IPS-18c (cell line): Measurements from ENCODE around the gene ADAMTS14.

ENCODE experiments used
- H3K4me3 ChIP-seq: 2 replicates; pipeline ENCODE4 v1.7.0; 2013; ENCODE audit warnings: low read depth, mild to moderate bottlenecking, low read length, moderate library complexity; ENCODE audit not compliant: insufficient read depth
- H3K9me3 ChIP-seq: one replicate; pipeline ENCODE4 v1.6.1; 2013; ENCODE audit warnings: mild to moderate bottlenecking, low read length, moderate library complexity; ENCODE audit not compliant: control insufficient read depth, insufficient read depth

ADAMTS14 gene

DNA sequence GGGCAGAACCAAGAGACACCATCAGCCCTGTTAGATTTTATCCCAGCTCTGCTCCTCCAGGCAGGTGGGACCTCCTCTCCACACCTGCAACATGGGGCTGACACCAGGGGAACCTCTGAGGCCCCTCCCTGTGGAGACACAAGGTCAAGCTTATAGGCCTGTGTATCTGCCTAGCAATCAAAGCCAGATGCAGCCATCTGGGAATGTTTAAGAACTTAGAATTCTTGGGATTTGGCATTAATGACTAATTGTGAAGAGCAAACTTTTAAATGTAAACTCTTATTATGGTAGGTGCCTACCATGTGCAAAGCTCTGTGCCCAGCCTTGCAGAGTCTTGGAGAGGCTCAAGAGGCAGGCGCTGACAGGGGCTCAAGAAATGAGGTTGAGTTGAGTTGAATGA is 60.7 kb downstream of the ADAMTS14 start:
- no peaks in the 10 kb centered on the region for H3K9me3 ChIP-seq
- no peak overlapping the region for H3K4me3 ChIP-seq

DNA sequence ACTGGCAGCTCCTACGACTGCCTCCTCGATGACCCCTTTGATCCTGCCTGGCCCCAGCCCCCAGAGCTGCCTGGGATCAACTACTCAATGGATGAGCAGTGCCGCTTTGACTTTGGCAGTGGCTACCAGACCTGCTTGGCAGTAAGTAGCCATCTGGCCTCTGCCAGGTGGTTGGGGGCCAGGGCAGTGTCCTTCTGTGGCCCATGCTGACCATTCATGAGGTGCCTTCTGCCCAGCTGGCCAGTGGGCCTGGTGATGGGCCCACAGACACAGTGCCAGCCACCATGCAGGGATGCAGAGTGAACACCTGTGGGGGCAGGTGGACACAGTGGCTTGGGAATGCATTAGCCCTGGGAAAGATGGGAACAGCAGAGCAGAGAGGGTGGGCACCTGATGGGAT is 62.9 kb downstream of the ADAMTS14 start:
- no peak overlapping the region for H3K4me3 ChIP-seq

DNA sequence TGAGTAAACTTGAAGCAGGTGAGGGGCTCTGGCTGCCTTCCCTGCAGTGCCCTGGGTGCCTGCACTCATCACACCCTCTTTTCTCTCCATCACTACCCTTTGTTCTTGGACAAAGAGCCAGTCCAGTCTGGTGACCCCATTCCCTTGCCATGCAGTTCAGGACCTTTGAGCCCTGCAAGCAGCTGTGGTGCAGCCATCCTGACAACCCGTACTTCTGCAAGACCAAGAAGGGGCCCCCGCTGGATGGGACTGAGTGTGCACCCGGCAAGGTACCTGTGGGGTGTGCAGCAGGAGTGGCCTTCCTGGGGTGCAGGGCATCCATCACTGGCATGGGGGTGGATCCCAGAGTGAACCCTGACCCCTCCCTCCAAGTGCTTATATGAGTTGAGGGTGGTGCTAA is 64.2 kb downstream of the ADAMTS14 start:
- Histone ChIP-seq H3K9me3 (no peaks in the 10 kb centered on the region), H3K4me3 (no peak overlapping the region)

More for the DNA sequence above, 62.9 kb downstream of the ADAMTS14 start:
- no peaks in the 10 kb centered on the region for H3K9me3 ChIP-seq

DNA sequence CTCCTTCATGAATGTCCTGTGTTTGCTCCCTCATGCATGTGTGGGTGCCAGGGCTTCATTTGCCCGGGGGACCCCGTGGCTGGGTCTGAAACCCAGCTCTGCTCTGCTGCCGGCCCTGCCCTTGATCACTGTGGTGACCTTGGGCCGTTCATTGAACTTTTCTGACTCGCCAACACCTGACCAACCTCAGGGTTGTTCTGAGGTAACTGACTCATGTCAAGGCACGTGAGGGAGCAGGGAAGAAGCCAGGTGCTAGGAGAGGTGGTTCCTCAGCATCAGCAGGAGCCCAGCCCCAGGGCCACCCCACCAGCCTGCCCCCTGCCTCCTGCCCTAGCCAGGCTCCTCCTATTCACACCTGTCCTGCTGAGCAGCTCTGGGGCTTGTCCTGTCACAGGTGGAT is 64.9 kb downstream of the ADAMTS14 start:
- H3K9me3 ChIP-seq = no peaks in the 10 kb centered on the region
- H3K4me3 ChIP-seq = no peak overlapping the region

DNA sequence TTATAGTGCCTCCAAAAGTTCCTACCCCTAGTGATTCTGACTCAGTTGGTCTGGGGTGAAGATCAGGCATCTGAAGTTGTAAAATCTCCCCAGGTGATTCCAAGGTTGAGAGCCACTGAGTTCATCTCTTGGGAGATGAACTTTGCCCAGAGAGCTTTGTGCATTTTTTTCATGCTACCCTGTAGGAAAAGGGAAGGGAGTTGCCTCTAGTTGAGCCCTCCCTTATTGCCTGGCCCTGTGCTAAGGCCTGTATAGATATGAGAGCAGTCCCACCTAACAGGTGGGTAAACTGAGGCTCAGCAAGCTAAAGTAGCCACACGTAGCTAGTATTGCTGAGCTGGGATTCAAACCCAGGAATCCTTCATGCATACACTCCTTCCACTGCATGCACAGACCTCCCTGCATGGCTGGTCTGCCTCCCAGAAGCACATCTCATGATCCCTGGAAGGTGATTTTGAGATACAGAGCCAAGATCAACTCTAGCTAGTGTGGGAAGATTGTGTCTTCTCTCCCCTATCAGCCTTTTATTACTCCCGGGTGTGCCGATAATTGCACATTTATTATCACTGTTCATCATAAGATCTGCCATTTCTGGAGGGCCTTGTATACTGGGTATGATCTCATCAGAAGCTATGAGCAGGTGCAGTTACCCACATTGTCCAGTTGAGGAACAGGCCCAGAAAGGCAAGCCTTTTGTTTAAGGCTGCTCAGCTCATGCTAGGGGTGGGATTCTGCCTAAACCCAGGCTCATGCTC is 65.9 kb downstream of the ADAMTS14 start:
- Histone ChIP-seq H3K9me3 (no peaks in the 10 kb centered on the region), H3K4me3 (no peak overlapping the region)

DNA sequence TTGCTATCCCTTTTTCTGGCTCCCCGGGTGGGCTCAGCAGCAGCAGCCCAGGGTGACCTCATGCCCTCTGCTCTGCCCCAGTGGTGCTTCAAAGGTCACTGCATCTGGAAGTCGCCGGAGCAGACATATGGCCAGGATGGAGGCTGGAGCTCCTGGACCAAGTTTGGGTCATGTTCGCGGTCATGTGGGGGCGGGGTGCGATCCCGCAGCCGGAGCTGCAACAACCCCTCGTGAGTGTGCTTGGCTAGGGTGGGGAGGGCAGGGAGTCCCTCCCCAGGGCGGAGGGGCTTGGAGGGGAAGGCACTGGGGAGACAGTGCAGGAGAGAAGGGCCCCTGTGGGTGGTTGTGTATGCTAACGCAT is 66.4 kb downstream of the ADAMTS14 start:
- Histone ChIP-seq H3K4me3 (no peak overlapping the region), H3K9me3 (no peaks in the 10 kb centered on the region)

DNA sequence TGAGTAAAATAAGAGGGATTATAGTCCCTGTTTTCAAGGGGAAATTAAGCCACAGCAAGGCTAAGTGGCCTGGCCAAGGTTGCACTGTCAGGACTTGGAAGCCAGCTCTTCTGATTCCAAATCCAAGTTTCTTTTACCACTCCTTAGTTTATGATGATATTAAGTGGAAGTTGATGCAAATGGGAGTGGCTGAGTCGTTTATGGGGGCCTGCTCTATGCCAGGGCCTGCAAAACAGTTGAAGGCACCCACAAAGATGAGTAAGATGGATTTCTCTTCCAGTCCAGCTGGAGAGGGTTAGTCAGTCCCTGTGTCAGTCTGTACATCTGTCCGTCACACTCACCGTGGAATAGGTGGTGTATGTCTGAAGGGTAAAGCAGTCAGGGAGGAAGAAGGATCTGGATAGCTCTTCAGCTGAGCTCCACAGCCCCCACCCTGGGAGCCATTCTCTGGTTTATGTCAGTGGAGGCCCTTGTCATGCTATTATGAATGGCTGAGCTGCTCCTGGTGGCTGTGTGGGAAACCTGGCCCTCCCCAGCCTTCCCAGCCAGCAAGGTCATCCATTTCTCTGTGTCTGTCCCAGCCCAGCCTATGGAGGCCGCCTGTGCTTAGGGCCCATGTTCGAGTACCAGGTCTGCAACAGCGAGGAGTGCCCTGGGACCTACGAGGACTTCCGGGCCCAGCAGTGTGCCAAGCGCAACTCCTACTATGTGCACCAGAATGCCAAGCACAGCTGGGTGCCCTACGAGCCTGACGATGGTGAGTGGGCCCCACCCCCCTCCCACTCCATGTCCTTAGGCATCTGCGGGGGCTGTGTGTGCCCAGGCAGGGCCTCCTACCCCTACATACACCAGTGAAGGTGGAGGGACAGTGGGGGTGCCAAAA is 68.3 kb downstream of the ADAMTS14 start:
- Histone ChIP-seq H3K4me3 (no peak overlapping the region), H3K9me3 (peaks cover under 1% of the 10 kb centered on the region)

DNA sequence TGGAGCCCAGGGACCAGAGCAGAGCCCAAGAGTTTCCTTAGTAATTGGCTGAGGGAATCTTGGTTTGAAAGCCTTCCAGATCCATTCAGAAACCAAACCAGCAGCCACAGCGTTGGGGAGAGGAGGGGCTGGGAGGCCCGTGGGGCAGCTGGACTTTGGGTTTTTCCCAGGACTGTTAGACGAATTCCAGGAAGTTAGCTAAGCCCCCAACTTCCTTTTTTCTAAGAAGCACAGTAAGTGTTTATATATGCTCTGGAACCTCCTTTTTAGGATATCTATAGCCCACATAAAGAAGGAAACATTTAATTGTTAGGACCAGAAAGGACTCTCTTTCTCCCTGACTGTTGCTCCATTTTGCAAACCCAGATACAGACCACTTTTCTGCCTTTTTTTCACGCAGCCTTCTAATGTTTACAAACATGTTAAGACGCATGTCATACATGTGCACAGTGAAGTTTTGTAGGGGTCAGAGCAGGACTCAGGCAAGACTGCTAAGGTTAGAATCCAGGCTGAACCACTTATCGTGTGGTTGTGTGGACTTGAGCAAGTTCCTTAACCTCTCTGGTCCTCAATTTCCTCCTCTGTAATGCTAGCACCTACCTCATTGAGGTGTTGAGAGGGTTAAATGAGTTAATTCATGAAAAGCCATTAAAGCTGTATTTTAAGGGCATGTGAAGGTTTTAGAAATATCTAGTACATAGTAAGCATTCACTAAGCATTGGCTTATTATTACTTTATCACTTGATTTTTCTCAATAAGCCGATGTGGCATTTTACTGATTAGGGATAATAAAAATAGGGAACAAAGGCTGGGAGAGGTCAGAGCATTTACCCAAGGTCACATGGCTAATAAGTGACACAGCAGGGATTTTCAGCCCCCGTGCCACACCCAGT is 70.5 kb downstream of the ADAMTS14 start:
- Histone ChIP-seq H3K4me3 (no peak overlapping the region), H3K9me3 (peaks cover 2% of the 10 kb centered on the region)

DNA sequence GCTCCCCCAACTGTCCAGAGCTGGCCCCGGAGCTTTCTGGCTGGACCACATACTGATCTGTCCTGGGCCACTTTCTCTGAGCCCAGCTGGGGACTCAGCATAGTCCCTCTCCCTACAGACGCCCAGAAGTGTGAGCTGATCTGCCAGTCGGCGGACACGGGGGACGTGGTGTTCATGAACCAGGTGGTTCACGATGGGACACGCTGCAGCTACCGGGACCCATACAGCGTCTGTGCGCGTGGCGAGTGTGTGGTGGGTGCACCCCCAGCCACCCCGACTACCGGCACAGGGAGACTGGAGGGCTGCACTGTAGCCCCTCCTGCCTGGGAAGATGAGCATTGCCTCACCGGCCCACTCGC is 71.1 kb downstream of the ADAMTS14 start:
- no peak overlapping the region for H3K4me3 ChIP-seq
- peaks cover 4% of the 10 kb centered on the region for H3K9me3 ChIP-seq

DNA sequence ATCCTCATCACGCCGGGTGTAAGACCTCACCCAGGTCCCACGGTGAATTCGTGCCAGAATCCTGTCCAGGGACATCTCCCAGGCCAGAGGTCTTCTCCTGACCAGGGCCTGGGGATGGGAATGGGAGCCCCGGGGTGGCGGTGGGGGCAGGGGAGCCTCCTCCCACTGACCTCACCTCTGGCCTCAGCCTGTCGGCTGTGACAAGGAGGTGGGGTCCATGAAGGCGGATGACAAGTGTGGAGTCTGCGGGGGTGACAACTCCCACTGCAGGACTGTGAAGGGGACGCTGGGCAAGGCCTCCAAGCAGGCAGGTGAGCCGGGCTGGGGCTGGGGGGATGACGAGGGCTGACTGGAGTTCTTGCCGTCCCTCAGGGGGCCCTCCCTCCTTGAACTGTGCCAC is 71.6 kb downstream of the ADAMTS14 start:
- Histone ChIP-seq H3K9me3 (peaks cover 4% of the 10 kb centered on the region), H3K4me3 (no peak overlapping the region)

DNA sequence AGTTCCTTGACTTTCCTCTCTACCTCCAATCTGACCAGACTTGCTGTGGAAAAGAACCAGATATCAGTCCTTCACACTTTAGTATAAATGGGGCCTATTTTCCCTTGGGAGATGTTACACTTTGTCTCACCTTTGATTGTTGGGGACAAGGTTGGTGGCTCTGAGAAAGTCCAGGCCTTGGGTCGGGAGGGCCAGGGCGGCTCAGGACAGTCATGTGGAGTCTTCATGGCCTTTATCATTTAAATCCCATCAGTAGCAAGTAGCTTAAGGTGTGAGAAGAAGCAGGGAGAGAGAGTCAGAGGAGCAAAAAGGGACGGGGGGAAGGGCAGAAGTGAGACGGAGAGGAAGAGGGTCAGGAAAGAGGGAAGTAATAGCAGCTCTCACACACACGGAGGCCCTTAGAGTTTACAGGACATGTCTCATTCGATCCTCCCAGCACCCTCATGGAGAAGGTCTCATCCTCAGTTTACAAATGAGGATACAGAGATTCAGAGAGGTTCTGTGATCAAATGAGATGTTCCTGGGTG is 72.4 kb downstream of the ADAMTS14 start:
- H3K9me3 ChIP-seq = peaks cover 4% of the 10 kb centered on the region
- no peak overlapping the region for H3K4me3 ChIP-seq

DNA sequence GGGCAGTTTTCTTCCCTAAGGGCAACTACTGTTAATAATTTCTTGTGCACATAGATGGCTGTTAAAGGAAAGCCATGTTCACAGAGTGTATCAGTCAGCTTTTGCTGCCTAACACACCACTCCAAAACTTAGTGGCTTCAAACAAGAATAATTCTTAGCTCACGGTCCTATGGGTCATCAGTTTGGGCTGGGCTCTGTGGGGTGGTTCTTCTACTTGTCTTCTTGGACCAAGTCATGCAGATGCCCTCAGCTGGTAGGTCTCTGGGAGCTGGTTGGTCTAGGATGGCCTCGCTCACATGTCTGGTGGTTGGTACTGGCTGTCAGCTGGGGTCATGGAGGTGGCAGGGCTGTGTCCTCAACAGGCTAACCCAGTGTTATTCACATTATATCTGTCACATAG is 73.2 kb downstream of the ADAMTS14 start:
- no peak overlapping the region for H3K4me3 ChIP-seq
- peaks cover 4% of the 10 kb centered on the region for H3K9me3 ChIP-seq

DNA sequence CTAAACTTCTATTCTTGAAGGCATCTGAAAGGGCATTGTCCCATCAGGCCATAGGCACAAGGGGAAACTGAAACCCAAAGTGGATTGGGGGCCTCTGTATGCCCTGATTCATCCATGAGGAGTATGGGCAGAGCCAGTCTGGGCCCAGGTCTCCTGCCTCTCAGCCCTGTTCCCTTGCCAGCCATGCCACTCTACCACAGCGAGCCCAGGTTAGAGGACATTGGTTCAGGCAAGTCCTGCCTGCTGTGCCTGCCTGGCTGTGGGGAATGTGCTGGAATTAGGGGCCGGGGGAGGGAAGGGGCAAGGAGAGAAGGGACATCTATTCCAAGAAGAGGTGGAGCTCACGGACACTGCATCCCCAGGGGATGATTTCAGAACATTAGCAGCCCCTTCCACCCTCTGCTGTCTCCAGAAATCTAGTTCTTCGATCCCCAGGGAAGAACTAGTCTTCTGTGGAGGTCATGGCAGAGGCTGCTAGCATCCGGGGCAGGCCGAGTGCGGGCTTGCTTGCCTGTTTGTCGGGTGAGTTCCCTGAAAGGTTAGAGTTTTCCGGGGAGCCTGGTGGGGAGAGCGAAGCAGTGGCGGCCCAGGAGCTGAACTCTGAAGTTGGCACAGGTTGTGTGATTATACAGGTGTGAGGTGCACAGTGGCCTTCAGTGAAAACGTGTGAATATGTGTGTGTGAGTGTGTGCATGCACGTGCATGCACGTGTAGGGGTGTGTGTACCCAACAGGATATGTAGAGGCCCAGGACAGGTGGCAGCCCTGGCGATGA is 75.1 kb downstream of the ADAMTS14 start:
- H3K4me3 ChIP-seq = no peak overlapping the region
- peaks cover 4% of the 10 kb centered on the region for H3K9me3 ChIP-seq

DNA sequence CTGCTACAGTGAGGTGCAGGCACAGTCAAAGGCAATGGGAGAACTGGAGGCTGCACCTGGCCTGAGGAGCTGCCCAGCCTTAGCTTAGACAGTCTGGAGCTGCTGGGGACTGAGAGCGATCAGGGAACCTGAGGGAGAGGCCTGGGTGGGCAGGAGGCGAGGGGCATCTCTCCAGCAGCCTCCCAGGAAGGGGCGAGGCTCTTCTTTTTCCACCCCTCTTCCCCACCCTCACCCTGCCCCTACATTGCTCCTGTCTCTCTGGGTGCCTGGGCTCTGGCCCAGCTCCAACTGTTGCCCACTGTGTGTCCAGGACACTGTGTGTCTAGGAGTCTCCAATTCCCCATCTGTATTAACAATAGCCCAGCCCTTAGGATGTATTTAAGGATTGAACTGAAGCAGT is 76.0 kb downstream of the ADAMTS14 start:
- peaks cover 4% of the 10 kb centered on the region for H3K9me3 ChIP-seq
- no peak overlapping the region for H3K4me3 ChIP-seq

DNA sequence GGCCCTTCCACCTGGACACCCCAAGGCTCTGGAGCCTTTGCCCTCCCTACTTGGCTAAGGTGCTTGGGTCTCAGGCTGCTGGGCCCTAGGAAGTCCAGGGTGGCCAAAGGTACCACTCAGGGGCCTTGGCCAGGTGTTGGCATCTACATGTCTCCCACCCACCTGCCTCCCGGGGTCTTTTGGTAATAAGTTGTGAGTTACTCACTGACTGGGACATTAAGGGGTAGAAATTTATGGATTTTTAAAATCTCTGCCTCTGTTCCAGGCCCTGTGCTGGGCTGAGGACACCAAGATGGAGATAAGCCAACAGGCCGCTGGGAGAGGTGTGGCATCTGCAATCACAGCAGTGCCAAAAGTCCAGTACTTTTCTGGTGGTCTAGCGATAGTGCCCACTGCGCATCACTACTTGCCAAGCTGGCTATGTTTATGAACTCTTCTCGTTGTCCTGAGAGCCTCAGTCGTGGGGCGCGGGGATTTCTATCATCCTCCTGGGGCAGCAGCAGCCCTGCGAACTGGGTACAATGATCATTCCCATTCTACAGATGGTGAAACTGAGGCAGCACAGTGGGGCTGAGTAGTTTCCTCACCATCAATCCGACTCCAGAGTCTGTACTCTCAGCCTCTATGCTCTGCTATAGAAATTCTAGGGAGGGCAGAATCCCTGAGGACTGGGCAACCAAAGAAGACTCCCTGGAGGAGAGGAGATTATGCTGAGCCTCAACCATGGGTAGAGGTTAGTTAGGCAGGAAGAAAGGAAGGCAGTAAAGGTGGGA is 76.7 kb downstream of the ADAMTS14 start:
- peaks cover 4% of the 10 kb centered on the region for H3K9me3 ChIP-seq
- H3K4me3 ChIP-seq = no peak overlapping the region

DNA sequence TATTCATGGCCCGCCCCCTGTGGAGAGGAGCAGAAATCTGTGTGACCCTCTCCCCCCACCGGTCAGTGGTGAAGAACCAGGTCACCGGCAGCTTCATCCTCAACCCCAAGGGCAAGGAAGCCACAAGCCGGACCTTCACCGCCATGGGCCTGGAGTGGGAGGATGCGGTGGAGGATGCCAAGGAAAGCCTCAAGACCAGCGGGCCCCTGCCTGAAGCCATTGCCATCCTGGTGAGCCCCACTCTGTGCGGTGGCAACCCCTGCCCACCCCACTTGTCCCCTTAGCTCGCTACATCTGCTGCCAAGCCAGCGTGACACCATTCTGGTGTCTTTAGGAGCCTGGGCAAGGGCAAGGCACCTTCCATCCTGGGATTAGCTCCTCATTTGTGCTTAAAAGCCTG is 77.5 kb downstream of the ADAMTS14 start:
- H3K4me3 ChIP-seq = no peak overlapping the region
- peaks cover 4% of the 10 kb centered on the region for H3K9me3 ChIP-seq
